Activated T-helper 9 cell treated with anti-CD3 and anti-CD28 coated beads, Interleukin-2, amount 50 U/mL, for 16 hours (primary cell): ENCODE results near the gene IKBIP.
"Not testable (repeated sequence)": the region's sequence is repeated elsewhere in the genome, so short reads cannot be mapped to it uniquely, and the experiment has no call there.

Experiments used
- DNase-seq: peaks from one replicate; pipeline ENCODE4 v3.0.0-alpha.2; 2020; ENCODE audit warnings: low read depth

The IKBIP gene, protein sequence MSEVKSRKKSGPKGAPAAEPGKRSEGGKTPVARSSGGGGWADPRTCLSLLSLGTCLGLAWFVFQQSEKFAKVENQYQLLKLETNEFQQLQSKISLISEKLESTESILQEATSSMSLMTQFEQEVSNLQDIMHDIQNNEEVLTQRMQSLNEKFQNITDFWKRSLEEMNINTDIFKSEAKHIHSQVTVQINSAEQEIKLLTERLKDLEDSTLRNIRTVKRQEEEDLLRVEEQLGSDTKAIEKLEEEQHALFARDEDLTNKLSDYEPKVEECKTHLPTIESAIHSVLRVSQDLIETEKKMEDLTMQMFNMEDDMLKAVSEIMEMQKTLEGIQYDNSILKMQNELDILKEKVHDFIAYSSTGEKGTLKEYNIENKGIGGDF

DNA sequence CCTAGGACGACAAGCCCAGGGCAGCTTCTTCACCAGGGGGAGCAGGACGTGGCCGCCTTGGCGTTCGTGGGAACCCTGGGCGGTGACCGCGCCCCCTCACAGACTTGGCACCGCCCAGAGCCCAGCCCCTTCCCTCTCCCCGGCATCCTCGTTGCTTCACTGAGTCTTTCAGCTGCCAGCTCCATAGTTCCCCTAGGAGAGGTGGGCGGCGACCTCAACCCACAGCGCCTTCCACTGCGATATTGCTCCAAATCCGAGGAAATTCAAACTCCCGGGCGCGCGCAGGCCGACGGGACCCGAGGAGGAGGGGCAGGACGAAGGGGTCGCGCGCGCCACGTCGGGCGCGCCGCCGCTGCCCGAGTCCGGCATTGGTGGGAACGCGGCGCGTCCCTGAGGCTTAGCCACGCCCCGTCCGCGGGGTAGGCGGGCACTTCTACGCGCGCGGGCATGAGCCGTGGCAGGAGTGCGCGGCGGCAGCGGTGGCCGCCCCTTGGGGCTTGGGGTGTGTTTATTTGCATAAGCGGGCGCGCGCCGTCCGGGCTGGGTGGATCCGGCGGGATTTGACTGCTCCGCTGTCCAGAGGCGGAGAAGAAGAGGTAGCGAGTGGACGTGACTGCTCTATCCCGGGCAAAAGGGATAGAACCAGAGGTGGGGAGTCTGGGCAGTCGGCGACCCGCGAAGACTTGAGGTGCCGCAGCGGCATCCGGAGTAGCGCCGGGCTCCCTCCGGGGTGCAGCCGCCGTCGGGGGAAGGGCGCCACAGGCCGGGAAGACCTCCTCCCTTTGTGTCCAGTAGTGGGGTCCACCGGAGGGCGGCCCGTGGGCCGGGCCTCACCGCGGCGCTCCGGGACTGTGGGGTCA is at the start of gene IKBIP, which contains the start of gene APAF1:
Gene IKBIP (minus strand): TSS at position 77 of the 860 bp plus-strand sequence. CDS start 87 bp downstream, outside the sequence.
Gene APAF1 (plus strand): TSS at position 579 of the 860 bp plus-strand sequence. CDS start 3,070 bp downstream, outside the sequence.
- peak; percentile 96 for DNase-seq

DNA sequence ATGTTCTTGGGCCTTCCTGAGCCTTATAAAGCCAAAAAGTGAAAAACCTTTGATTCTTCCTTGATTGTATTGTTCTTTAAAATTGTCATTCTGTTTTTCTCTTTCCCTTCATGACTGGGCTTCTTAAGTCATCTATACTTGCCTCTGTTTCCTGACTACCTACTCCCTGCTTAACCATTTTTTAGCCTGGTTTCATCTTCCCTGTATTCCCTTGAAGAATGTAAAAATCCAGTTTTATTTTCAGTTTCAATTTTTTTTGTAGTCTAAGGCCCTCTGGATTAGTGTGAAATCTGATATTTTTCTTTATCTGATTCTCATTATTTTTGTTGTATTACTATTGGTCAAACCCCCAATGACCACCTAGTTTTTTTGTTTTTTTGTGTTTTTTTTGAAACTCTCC is 46.8 kb upstream of the IKBIP start:
- DNase-seq: no peak

DNA sequence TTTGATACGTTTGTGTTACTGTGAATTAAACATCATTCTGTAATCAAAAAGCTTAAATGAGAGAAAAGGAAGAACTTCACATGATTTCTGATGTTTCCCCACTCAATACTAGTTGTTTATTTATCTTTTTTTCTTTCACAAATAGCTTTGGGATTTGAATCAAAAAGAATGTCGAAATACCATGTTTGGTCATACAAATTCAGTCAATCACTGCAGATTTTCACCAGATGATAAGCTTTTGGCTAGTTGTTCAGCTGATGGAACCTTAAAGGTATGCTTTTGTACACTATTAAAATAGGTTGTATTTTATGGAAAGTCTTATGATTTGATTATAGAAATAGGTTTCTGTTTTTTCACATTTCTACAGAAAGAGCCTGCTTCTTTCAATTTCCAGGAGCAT is 42.0 kb upstream of the IKBIP start:
- DNase-seq: no peak

DNA sequence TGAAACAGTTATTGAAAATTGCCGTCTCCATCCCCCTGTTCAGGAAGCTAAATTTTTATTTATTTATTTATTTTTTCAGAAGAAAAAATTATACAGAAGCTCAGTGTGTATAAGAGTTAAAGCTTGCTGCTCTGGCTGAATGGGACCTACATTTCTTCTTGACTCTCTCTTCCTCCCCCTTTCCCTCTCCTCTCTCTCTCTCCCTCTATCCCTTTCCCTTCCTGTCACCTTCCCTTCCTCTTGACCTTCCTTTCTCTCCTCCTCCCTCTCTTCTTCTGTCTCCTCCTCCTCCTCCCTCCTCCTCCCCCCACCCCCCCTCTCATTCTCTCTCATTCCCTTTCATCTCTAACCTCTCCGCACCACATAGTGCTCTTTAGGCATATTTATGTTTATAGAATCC is 39.6 kb upstream of the IKBIP start:
- no peak for DNase-seq

DNA sequence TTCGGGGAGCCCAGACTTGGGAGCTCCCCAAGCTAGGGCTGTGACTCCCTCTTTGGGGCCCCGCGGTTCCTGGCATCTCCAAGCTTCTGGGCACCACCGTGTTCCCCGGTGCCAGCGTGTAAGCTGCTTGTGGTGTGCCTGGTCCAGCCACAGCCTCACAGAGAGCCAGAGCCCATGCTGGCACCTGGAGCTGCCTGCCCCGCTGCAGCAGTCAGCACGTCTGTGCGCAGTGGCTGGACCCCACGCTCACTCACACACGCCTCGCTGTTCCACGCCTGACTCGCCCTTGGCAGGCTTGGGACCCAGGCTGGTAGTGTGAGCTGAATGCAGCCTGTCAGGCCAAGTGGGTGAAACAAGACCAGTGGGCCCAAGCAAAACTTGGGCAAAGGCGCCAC is 35.0 kb upstream of the IKBIP start:
- DNase-seq: no peak

DNA sequence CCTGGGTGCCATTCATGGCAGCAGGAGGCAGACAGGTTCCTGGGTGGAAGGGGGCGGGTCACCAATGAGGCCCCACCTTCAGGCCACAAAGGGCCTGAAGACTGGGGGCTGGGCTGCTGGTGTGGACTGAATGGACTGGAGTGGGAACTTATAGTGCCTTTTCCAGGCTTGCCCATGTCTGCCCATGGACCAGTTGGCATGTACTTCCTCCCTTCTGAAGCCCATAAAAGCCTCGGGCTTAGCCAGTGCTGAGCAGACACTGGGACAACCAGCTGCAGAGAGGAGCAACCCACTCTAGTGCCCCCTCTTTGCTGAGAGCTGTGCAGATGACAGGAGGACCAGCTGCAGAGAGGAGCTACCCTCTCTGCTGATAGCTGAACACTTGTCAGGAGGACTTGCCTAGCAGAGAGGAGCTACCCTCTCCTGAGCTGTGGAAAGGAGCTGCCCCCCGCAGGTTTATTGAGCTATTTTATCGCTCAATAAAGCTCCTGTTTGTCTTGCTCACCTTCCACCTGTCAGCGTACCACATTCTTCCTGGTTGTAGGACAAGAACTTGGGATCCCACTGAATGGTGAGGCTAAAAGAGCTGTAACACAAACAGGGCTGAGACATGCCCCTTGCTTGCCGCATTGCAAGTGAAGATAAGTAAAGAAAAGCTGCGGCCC is 34.5 kb upstream of the IKBIP start:
- DNase-seq: no peak

DNA sequence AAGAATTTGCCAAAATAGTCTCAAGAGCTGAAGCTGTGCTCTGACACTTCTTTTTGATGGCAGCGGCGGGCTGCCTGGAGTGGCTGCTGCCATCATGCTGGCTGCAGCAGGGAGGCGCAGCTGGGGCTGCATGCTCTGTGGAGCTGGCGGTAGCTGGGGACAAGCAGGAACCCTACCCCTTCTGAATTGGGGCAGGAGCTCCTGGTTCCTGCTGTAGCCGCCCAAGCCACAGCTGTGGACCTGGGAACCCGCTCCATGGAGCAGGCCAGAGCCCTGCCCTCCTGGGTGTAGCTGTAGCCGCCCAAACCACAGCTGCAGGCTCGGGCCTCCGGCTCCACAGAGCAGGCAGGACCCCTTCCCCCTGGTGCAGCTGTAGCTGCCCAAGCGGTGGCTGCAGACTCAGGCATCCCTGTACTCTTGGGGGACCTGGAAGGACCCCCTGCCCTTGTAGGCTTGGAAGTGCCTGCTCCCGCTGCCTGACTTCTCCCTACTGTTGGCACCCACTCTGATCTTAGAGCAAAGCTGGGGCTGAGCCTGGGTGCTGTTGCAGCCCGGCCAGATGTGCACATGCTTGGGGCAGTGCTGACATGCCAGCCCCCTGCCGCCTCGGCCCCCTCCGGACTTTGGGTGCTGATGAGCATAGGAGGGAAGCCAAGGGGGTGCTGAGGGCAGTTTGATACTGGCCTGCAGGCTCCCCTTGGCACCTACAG is 33.8 kb upstream of the IKBIP start:
- no peak for DNase-seq

DNA sequence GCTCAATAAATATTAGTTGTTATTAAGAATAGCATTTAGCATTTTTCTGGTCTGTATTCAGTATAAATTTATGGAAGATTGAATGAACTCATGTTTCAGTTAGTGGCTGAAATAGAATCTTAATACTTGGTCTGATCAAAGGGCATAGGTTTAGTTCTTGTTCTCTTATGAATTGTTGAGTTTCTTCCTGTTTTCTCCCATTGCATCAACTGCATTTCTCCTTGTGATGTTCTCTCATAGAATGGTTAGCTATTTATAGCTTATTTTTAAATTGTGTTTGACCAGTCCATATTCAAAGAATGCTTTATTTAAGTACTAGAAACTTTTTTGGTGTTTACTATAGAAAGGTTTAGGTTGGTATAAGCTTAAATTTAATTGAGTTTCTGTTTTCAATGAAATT is 30.3 kb upstream of the IKBIP start:
- no peak for DNase-seq

DNA sequence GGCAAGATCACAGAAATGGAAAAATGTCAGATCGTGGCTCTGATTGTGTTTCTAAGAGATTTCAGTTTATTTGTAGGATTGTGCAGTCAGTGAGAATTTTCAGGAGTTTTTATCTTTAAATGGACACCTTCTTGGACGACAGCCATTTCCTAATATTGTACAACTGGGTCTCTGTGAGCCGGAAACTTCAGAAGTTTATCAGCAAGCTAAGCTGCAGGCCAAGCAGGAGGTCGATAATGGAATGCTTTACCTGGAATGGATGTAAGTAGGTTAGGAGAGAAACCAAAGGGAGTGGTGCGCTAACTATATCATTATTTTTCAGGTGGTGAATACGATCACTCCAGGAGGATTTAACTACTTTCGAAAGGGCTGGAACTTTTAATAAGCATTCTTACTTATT is 26.9 kb upstream of the IKBIP start:
- no peak for DNase-seq

DNA sequence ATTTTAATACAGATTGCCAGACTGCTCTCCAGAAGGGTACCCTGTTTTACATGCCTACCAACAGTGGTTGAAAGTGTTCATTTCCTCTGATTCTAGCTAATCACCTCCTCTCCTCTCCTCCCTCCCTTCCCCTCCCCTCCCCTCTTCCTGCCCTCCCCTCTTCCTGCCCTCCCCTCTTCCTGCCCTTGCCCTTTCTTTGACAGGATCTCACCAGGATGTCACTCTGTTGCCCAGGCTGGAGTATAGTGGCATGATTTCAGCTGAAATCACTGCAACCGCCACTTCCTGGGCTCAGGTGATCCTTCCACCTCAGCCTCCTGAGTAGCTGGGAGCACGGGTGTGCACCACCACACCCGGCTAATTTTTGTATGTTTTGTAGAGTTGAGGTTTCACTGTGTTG is 25.2 kb upstream of the IKBIP start:
- no peak for DNase-seq

DNA sequence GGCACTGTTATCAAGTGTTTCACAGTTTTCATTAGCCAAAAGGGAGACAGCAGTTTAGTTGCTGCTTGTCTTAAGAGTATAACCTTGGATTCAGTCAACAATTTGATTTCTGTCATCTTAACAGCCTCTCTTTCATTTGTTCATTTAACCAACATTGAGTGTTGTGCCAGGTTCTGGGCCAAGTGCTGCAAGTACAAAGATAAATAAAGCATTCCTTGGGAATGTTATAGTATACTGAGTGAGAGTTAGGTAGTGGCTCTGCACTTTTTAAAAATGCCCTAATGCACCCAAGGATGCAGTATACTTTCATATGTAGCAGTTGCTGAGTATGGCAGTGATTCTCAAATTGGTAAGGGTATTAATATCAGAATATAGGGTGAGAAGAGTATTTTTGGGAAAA is 15.9 kb upstream of the IKBIP start:
- no peak for DNase-seq

DNA sequence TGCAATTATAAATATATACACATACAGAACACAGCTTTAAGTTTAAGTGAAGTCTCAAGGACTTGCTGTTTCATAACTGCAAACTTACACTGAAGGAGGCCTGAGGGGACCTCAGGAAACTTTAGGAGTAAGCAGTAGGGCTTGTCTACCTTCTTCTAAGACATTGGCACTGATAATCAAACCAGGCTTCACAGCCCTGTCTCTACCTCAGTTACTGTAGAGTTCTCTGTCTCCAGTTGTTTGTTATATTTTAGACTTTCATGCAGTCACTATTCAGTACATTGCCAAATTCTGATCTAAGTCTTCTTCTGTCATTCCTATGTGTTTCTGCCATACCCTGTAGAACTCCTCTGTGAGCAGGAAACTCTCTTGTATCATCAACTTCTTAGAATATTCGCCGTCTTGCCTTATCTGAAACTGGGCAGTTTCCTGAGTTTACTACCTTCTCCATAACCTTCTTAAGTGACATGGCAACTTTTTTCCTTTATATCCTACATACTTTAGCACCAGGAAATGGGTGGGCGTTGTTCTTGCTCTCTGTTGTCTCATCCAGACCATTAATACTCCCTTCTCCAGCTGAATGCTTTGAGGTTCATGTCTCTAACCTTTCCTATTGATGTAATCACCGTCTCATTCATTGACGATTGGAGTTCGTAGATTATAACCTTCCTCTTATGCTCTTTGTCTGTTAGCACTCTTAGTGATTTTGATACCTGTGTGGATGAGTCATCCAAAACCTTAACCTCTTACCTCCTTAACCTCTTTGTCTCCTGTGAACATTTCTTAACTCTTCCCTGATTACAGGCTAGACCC is 11.9 kb upstream of the IKBIP start:
- no peak for DNase-seq

DNA sequence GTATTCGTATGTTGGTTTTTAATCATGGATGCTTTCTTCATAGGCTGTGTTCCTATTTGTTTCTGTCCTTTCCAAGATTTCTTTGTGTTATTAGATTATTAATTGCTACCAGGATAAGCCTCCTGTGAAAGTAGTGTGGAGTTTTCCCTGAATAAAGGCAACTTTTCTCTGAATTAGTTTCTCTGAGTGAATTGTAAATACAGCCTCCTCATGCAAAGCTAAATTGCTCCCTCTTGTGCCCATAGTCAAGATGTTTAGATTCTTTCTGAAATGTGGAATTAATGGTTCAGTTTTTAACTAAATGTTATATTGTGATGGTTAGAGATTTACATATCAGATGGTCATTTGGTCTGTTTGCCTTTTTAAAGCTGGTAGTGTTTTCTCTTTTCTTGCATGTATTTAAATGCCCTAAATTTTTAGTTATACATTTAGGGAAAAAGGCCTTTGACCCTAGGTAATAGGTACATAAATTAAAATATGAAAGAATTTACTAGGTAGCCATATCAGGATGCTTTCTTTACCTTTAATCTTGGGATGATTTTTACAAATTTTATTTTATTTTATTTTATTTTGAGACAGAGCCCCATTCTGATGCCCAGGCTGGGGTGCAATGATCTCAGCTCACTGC is 9.4 kb upstream of the IKBIP start:
- DNase-seq: no peak

DNA sequence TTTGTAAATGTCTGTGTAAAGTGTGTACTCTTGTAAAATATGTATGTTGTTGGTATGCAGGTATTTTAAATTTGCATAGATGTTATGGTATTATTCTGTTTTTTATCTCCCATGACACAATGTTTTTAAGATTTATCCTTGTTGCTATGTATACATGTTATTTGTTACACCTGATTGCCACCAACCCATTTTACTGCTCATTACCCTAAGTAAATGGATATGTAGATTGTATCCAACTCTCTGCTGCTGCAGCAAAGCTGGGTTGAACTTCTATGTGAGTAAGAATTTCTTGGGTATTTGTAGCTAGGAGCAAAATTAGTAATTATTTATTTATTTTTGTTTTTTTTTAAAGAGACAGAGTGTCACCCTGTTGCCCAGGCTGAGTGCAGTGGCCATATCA is 6.7 kb upstream of the IKBIP start:
- no peak for DNase-seq

DNA sequence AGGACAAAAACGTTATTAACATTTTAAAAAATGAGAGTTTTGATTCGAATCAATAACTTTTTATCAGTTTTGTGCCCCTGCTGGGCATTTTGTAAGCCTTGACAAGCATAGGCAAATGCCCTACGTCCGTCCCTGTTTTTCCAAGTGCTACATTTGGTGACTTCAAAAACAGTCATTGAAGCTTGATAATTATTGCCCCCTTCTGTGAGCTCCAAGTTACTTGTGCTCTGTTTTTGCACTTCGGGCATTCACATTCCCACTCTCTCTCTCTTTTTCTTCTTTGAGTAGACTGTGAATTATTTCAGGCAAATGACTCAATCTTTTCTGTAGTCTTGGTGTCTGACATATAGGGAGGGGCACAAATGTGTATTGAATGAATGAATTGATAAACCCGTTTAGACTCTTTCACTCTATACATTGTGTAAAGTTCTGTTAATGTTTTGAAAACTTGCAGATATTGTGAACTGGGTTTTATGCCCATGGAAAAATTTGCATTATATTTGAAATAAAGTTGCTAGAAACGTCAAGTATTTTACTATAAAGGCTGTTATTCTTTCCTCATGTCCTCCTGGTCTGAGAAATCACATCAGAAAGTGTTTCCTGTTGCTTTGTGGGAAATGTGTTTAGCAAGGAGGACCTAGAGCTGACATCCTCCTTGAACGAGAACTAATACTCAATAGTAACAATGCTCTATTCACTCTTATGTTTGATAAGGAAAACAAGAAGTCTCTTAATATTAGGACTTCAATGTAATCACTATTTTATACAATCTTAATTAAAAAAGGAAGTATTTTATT is 1.9 kb upstream of the IKBIP start:
- DNase-seq: no peak

DNA sequence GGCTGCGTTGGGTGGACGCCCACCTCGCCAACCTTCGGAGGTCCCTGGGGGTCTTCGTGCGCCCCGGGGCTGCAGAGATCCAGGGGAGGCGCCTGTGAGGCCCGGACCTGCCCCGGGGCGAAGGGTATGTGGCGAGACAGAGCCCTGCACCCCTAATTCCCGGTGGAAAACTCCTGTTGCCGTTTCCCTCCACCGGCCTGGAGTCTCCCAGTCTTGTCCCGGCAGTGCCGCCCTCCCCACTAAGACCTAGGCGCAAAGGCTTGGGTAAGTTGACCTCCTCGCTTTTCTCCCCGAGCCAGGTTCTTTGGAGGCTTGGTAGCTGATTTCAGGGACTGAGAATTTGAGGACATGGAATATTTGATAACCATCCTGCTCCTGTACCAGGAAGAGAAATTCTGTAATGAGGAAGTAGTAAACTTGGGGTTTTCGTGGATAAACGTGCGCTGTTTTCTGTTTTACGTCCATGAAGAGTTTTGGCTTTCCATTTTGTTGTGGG is 1.0 kb upstream of the IKBIP start:
- peak; percentile 9 for DNase-seq

DNA sequence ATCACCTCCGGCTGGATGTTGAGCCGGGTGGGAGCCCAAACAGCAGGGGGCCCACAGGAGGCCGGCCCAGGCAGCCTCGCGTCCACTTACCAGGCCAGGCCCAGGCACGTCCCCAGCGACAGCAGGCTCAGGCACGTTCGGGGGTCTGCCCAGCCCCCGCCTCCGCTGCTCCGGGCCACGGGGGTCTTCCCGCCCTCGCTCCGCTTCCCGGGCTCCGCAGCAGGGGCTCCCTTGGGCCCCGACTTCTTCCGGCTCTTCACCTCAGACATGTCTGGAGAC is 216 bp downstream of the IKBIP start:
- DNase-seq: no peak

DNA sequence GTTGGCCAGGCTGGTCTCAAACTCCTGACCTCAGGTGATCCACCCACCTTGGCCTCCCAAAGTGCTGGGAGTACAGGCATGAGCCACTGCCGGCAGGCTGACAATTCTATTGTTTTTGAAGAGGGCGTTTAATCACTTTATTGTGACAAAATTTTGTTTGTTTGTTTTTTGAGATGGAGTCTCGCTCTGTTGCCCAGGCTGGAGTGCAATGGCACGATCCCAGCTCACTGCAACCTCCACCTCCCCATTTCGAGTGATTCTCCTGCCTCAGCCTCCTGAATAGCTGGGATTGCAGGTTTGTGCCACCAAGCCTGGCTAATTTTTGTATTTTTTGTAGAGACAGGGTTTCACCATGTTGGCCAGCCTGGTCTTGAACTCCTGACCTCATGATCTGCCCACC is 1.8 kb downstream of the IKBIP start:
- not testable (repeated sequence) for DNase-seq

DNA sequence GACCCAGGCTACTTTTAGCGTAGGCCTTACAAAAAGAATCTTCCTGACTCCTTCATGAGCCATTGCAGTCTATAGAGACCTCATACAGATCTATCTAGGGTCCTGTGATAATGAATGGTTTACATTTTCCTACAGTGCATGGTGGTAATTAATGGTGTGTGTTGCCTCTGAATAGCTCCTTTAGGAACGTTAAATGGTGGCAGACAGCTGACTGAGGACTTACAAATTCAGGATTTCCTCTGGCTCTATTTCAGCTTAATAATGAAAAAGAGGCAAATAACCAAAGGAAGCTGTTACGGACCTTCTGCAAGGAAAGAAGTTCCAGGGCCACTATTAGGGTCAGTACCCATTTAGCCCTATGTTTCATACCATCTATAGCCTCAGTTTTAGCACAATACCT is 5.1 kb downstream of the IKBIP start:
- no peak for DNase-seq

DNA sequence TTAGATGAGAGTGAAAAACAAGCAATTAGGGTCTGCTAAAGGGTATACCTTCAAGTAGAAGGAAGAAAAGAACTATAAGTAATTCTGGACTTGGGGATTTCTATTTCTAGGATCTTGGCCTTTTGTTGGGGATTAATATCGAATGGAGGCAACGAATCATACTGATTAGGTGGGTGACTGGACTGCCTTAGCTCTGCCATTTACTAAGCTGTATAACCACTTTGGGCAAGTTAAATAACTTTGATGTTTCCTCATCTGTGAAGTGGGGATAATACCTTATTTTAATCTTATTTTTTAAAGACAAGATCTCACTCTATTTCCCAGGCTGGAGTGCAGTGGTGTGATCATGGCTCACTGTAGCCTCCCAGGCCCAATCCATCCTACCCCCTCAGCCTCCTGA is 6.6 kb downstream of the IKBIP start:
- no peak for DNase-seq
